Hepatocyte (in vitro differentiated cells): ENCODE results near the gene KCNS1. TPM values are rescaled to one million over a fixed set of nuclear protein-coding genes. Genes with fewer than 3 reads are reported as not detected.
"Not testable (repeated sequence)": the region's sequence is repeated elsewhere in the genome, so short reads cannot be mapped to it uniquely, and the experiment has no call there.

Experiments
- DNase-seq: peaks from one replicate; pipeline ENCODE4 v3.0.0-alpha.2; 2016; ENCODE audit warnings: low spot score
- H2AFZ ChIP-seq: fragments of 200-600 bp; sonication (generic); 2 replicates; pipeline ENCODE4 v1.6.0; 2016; ENCODE audit warnings: antibody characterized with exemption, mild to moderate bottlenecking
- H3K27ac ChIP-seq: fragments of 200-600 bp; sonication (generic); 2 replicates; pipeline ENCODE4 v1.5.1; 2016; ENCODE audit warnings: mild to moderate bottlenecking
- H3K27me3 ChIP-seq: fragments of 200-600 bp; sonication (generic); 2 replicates; pipeline ENCODE4 v1.6.1; 2016
- H3K36me3 ChIP-seq: fragments of 200-600 bp; sonication (generic); replicated peaks from 2 replicates; pipeline ENCODE4 v1.5.1; 2016; ENCODE audit warnings: low read depth; ENCODE audit not compliant: insufficient read depth
- H3K4me1 ChIP-seq: fragments of 200-600 bp; sonication (generic); 2 replicates; pipeline ENCODE4 v1.5.1; 2016; ENCODE audit warnings: mild to moderate bottlenecking, moderate library complexity; ENCODE audit not compliant: insufficient read depth
- H3K4me2 ChIP-seq: fragments of 200-600 bp; sonication (generic); 2 replicates; pipeline ENCODE4 v1.6.0; 2016
- H3K4me3 ChIP-seq: fragments of 200-600 bp; sonication (generic); 2 replicates; pipeline ENCODE4 v1.5.1; 2016; ENCODE audit warnings: mild to moderate bottlenecking
- H3K79me2 ChIP-seq: fragments of 200-600 bp; sonication (generic); 2 replicates; pipeline ENCODE4 v1.6.0; 2017; ENCODE audit warnings: mild to moderate bottlenecking
- H3K9me2 ChIP-seq: fragments of 200-600 bp; sonication (generic); replicated peaks from 2 replicates; pipeline ENCODE4 v1.6.0; 2017; ENCODE audit warnings: mild to moderate bottlenecking; ENCODE audit not compliant: insufficient read depth
- H3K9me3 ChIP-seq: fragments of 200-600 bp; sonication (generic); 2 replicates; pipeline ENCODE4 v1.5.1; 2016; ENCODE audit warnings: low read depth, mild to moderate bottlenecking
- H4K20me1 ChIP-seq: fragments of 200-600 bp; sonication (generic); 2 replicates; pipeline ENCODE4 v1.6.0; 2016; ENCODE audit warnings: mild to moderate bottlenecking; ENCODE audit not compliant: insufficient read depth, poor library complexity, severe bottlenecking
- EZH2 ChIP-seq: fragments of 200-600 bp; sonication (generic); IDR thresholded peaks from 2 replicates; pipeline ENCODE4 v1.6.1; 2016; ENCODE audit warnings: antibody characterized with exemption, mild to moderate bottlenecking, borderline replicate concordance
- EZH2phosphoT487 ChIP-seq: fragments of 200-600 bp; sonication (generic); IDR thresholded peaks from one replicate; pipeline ENCODE4 v1.6.1; 2018; ENCODE audit warnings: antibody characterized with exemption, mild to moderate bottlenecking, low read depth, moderate library complexity; ENCODE audit not compliant: unreplicated experiment, severe bottlenecking
- WGBS: methylation state at CpG from one replicate; pipeline ENCODE4 v1.1.6; 2016; ENCODE audit warnings: low lambda C conversion rate; ENCODE audit errors: missing lambda C conversion rate; 5-methylcytosine and 5-hydroxymethylcytosine counted together
- polyA plus RNA-seq: library from polyadenylated mRNA; unstranded; fragments of >200 nt; fragmentation: Nextera tagmentation; extraction: Ambion mirVana; gene quantifications from 2 replicates; pipeline ENCODE4 v1.2.1, GENCODE V29; 2016
- total RNA-seq: library from RNA; depleted of rRNA; stranded (reverse); fragments of >200 nt; gene quantifications from 2 replicates; pipeline ENCODE4 v1.2.3, GENCODE V29; 2014
- TF ChIP-seq, protein P1 (sequence below): fragments of 200-600 bp; sonication (generic); IDR thresholded peaks from 2 replicates; pipeline ENCODE4 v1.5.1; 2016; ENCODE audit warnings: antibody characterized with exemption, mild to moderate bottlenecking; ENCODE audit not compliant: poor library complexity

KCNS1 gene
- total RNA-seq = 0.24 and 0.43 TPM in 2 replicates
- polyA plus RNA-seq = 0.28 and 0.42 TPM in 2 replicates

GRCh38 chr20:45100563-45101245 is at the start of gene KCNS1:
KCNS1 (minus strand) TSS chr20:45101127; CDS start chr20:45099236, 1,891 bp downstream.
- 7% methylated on average over 36 of the region's 38 CpGs for WGBS
- H3K9me3 ChIP-seq = no peaks in the 10 kb centered on the region
- peaks cover 34% of the 10 kb centered on the region for H3K27me3 ChIP-seq
- peak within 1 kb of the TSS; percentile 45 for H2AFZ ChIP-seq
- TF ChIP-seq EZH2 = no peak
- TF ChIP-seq EZH2phosphoT487 = no peak
- TF ChIP-seq, protein P1, sequence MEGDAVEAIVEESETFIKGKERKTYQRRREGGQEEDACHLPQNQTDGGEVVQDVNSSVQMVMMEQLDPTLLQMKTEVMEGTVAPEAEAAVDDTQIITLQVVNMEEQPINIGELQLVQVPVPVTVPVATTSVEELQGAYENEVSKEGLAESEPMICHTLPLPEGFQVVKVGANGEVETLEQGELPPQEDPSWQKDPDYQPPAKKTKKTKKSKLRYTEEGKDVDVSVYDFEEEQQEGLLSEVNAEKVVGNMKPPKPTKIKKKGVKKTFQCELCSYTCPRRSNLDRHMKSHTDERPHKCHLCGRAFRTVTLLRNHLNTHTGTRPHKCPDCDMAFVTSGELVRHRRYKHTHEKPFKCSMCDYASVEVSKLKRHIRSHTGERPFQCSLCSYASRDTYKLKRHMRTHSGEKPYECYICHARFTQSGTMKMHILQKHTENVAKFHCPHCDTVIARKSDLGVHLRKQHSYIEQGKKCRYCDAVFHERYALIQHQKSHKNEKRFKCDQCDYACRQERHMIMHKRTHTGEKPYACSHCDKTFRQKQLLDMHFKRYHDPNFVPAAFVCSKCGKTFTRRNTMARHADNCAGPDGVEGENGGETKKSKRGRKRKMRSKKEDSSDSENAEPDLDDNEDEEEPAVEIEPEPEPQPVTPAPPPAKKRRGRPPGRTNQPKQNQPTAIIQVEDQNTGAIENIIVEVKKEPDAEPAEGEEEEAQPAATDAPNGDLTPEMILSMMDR = no peak
- H3K36me3 ChIP-seq = no peaks in the 10 kb centered on the region
- H3K27ac ChIP-seq = no peak within 1 kb of the TSS
- no peaks in the 10 kb centered on the region for H3K9me2 ChIP-seq
- H4K20me1 ChIP-seq = no peaks in the 10 kb centered on the region
- H3K4me1 ChIP-seq = peaks cover 7% of the 10 kb centered on the region
- no peaks in the 10 kb centered on the region for H3K79me2 ChIP-seq
- peak; percentile 46 for DNase-seq
- peak within 1 kb of the TSS; percentile 80 for H3K4me2 ChIP-seq
- H3K4me3 ChIP-seq = no peak within 1 kb of the TSS

- Histone ChIP-seq H4K20me1 (no peaks in the 10 kb centered on the region), H3K9me3 (no peaks in the 10 kb centered on the region), H3K27ac (no peak overlapping the region), H3K4me2 (no peak overlapping the region), H3K36me3 (no peaks in the 10 kb centered on the region), H3K79me2 (no peaks in the 10 kb centered on the region), H3K27me3 (peaks cover 33% of the 10 kb centered on the region), H3K4me3 (no peak overlapping the region), H2AFZ (no peak overlapping the region), H3K4me1 (no peaks in the 10 kb centered on the region), H3K9me2 (no peaks in the 10 kb centered on the region)
- no peak for DNase-seq
- WGBS = 87% methylated on average over 3 of the region's 3 CpGs
- no peak for TF ChIP-seq EZH2
- TF ChIP-seq, protein P1 = no peak
- no peak for TF ChIP-seq EZH2phosphoT487
Measured at GRCh38 chr20:45149062-45149461, 48.1 kb upstream of the KCNS1 start.

- TF ChIP-seq EZH2phosphoT487 (no peak), EZH2 (no peak)
- TF ChIP-seq, protein P1 = no peak
- Histone ChIP-seq H3K36me3 (no peaks in the 10 kb centered on the region), H2AFZ (no peak overlapping the region), H3K79me2 (no peaks in the 10 kb centered on the region), H3K4me1 (no peaks in the 10 kb centered on the region), H3K4me3 (no peak overlapping the region), H3K27me3 (peaks cover 15% of the 10 kb centered on the region), H3K4me2 (no peak overlapping the region), H3K27ac (no peak overlapping the region), H4K20me1 (no peaks in the 10 kb centered on the region), H3K9me2 (no peaks in the 10 kb centered on the region), H3K9me3 (no peaks in the 10 kb centered on the region)
- 78% methylated on average over 4 of the region's 4 CpGs for WGBS
- no peak for DNase-seq
Measured at GRCh38 chr20:45140836-45141235, 39.9 kb upstream of the KCNS1 start.

DNA sequence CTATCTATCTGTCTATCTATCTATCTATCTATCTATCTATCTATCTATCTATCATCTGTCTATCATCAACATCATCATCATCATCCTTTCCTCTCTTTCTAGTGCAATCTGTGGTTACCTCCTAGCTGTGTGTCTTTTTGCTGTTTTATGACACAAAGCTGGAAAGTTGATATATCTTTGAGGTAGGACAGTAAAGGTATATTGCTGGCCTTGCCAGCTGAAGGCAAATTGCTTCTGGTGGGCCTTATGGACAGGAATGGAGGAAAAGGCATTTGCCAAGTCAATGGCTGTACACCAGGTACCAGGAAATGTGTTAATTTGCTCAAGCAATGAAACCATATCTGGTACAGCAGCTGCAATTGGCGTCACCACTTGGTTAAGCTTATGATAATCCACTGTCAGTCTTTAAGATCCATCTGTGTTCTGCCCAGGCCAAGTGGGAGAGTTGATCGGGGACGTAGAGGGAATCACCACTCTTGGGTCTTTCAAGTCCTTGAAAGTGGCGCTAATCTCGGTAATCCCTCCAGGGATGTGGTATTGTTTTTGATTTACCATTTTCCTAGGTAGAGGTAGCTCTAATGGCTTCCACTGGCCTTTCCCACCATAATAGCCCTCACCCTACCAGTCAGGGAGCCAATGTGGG is 38.9 kb upstream of the KCNS1 start:
- not testable (repeated sequence) for H3K9me2 ChIP-seq, H3K9me3 ChIP-seq, H2AFZ ChIP-seq, DNase-seq, H3K27ac ChIP-seq, H3K4me1 ChIP-seq, H3K4me3 ChIP-seq, H3K36me3 ChIP-seq, H3K79me2 ChIP-seq, H3K4me2 ChIP-seq, H4K20me1 ChIP-seq, H3K27me3 ChIP-seq
- WGBS = 93% methylated on average over 5 of the region's 5 CpGs
